GM23338 (cell line): ENCODE data around the gene CUL7.

Experiments used
- CREB1 ChIP-seq: fragments of 250-450 bp; sonication (Bioruptor Pico); IDR thresholded peaks from 2 replicates; pipeline ENCODE4 v1.5.0; 2020; ENCODE audit warnings: low read depth, mild to moderate bottlenecking, moderate library complexity
- CTCF ChIP-seq, 2 experiments: fragments of 200-600 bp in 1 of 2; sonication (generic) in 1 of 2; conservative IDR thresholded peaks; 2 replicates each; pipeline versions ENCODE4 v1.5.1 to v1.6.1; 2016 to 2017; ENCODE audit warnings: antibody characterized with exemption in 2 of 2, low read depth in 2 of 2, mild to moderate bottlenecking in 2 of 2, moderate library complexity in 1 of 2
- EZH2 ChIP-seq: fragments of 200-600 bp; sonication (generic); IDR thresholded peaks from one replicate; pipeline ENCODE4 v1.8.0; 2017; ENCODE audit warnings: antibody characterized with exemption, mild to moderate bottlenecking, low read depth; ENCODE audit not compliant: unreplicated experiment
- POLR2AphosphoS5 ChIP-seq: IDR thresholded peaks from 2 replicates; pipeline ENCODE4 v1.6.1; 2016; ENCODE audit warnings: antibody characterized with exemption, low read depth
- REST ChIP-seq: IDR thresholded peaks from one replicate; pipeline ENCODE4 v1.6.1; 2018; ENCODE audit warnings: antibody characterized with exemption; ENCODE audit not compliant: unreplicated experiment

- TF ChIP-seq CTCF (conservative IDR thresholded peaks at IDR 0.05; ENCODE audit: low read depth in 2 of 2) (no peak), POLR2AphosphoS5 (no peak), EZH2 (no peak), REST (no peak), CREB1 (CRISPR knock-in tag) (no peak)
These were observed 2.3 kb upstream of the CUL7 start for GRCh38 chr6:43055966-43056365.
